SH-SY5Y (cell line): ENCODE data around the gene HP1BP3.

ENCODE experiments used
- GATA2 ChIP-seq: IDR thresholded peaks from 2 replicates; pipeline ENCODE4 v1.6.1; 2011; ENCODE audit warnings: mild to moderate bottlenecking, low read depth, low read length
- GATA3 ChIP-seq: IDR thresholded peaks from 2 replicates; pipeline ENCODE4 v1.6.1; 2011; ENCODE audit warnings: low read depth, mild to moderate bottlenecking, low read length, moderate library complexity

- TF ChIP-seq GATA2 (no peak), GATA3 (no peak)
These were observed 60.8 kb downstream of the HP1BP3 start for GRCh38 chr1:20726118-20726911.
